ENCODE data around the gene EEA1.
"Not testable (repeated sequence)": the region's sequence is repeated elsewhere in the genome, so short reads cannot be mapped to it uniquely, and the experiment has no call there.

EEA1 gene

GRCh38 chr12:92794356-92794755 is 134.7 kb downstream of the EEA1 start:
- DNase-seq: not testable (repeated sequence)

DNA sequence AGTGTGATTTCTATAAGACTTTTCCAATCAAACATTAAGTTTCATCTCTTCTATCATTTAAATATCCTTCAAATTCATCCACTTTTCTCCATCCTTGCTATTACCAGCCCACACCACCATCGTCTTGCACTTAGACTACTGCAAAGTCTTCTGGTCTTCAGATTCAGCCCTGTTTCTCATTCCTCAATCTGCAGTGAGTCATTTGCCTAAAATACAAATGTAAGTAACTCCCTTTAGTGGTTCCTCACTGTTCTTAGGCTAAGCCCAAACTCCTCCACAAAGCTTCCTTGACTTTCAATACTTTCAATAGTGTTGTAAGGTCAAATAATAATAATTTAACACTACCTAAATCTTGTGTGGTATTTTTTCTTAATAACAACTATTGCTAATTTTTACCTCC is 143.1 kb downstream of the EEA1 start:
- DNase-seq: peak; percentile 38

DNA sequence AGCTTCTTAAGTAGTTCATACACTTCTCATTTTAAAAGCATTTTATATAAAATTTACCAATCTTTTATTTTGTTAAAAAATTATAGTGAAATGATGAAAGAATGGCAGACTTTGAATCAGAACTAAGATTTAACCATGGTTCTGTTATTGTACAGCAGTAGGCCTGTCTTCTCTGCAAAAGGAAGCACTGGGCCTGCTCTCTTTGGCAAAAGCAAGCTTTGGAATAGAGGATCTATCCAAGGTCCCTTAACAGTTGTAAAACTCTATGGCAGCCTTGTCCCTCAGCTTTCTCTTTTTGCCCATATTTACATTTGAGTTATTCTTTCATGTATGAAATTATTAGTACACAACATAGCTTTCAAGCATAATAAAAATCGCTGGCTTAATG is 143.5 kb downstream of the EEA1 start:
- no peak for DNase-seq

DNA sequence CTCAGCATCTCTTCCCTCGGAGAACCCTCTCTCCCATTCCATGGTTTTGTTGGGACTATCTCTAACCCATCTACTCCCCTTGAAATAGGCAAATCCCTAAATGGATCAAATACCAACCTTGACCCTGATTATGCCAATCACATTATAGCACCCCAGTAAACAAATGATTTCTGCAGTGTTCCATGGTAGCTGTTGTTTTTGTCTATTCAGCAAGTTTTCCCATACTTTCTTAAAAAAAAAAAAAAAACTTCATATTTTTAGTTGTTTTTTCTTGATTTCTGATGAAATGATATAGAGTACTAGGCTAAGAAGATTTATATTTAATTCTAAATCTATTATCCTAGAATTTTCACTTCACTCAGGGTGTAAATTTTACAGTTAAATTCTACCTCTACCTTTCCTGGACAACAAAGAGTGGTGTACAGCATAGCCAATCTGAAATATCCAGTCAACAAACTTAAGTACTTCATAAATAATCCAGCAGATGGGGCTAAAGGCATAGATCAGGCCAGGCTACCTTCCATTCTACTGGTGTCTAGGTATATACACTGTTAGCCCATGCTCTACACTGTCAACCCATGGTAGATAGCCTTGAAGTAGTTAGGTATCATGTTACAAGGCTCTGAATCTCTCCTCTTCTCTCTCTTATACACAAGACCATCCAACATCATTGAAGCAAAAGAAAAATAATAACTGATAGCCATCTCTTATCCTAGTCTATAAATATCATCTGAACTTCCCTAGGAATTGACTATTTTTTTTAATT is 144.1 kb downstream of the EEA1 start:
- peak; percentile 50 for DNase-seq

GRCh38 chr12:92784356-92784755 is 144.7 kb downstream of the EEA1 start:
- DNase-seq: no peak

DNA sequence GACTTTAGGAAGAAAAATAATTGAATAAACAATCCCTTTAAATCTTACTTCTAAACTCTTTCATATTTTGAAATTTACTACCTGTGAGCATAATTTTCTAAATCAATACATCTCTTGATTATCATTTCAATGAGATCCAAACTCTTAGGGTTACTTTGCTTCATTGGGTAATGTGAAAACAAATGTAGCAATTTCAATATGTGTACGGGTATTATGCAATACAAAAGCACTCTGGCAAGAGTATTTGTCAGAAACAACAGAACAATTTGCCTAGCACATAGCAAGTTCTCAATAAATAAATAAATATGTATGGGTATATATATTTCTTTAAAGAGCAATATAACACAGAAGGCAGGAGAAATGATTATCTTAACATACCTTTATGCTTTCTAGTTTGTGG is 149.2 kb downstream of the EEA1 start:
- no peak for DNase-seq

DNA sequence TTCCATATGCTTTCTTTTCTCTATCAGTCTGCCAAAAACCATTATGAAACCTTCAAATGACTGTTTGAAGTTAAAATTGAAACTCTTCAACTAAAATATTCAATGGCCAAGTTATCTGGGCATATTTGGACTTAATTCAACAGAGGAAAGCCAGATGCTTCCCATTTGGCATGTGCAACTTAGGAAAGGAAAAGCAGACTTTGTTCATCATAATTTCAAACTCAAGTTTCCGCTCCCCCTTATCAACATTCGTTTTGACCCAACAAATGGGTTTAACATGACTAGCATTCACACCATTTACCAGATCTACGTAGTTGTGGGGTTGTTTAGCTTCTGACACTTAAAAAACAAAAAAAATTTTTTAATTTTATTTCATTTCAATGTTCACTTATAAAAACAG is 150.6 kb downstream of the EEA1 start:
- DNase-seq: no peak

DNA sequence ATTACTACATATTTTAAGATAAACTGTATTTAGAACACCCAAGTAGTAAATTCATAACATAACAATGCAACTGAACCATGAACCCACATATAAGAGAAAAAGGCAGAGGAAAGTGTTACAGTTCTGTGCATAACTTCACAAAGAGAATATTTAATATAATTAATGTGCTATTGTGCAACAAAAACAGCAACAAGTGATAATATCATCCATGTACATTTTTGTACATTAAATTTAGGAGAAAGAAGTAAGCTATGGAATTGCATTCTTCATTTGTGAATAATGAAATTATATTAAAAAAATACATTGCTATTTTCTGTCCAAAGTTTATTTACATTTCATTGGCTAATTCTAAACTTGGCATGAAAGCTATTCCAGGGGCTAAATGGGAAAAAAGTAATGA is 153.7 kb downstream of the EEA1 start:
- no peak for DNase-seq

- DNase-seq: peak; percentile 36
Observed at GRCh38 chr12:92771001-92771400, 158.1 kb downstream of the EEA1 start.

DNA sequence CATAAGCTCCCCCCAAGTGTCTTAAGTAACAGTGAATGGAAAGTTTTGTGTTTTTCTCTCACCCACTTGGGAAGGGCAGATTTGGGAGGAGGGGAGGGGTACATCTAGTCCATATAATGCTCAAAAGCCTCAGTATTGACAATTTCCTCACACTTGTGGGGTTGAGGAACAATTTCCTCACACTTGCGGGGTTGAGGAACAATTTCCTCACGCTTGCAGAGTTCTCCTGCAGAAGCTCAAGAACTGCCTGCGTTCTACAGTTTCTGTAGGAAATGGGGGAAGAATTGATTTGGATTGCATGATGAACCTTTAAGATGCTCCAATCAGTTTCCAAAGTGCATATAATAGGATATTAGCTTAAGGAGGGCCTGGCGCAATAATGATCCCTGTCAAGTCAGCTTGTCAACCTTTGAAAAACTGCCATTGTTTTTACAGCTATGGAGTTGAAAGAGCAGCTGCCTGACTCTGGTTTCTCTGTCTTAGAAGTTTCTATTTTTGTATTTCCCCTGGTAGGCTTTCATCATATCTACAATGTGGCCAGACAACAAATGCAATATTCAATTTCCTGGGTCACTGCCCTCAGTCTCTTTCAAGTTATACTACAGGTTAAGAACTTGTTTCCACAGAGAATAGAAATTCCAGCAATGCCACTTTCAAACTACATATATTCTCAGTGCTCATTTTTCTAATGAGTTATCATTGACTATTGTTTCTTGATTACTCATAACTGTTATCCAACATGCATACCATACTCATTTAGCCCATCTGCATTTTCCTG is 159.8 kb downstream of the EEA1 start:
- peak; percentile 19 for DNase-seq

DNA sequence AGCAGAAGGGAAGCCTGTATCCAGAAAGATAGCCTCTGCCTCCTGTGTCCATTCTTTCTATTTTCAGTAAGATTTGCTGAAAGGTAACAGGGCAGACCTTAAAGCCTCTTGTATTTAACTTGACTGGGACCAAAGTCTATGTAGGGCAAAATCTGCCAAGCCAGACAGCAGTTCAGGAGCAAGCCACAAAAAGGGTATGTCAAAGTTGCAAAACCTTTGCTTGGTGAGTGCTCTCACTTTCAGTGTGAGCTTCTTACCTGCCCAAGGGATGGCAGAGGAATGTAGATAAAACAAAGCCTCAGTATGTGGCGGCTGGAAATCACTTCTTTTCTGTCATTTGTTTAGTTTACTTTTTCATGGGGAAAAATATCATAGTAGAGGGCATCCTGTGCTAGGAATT is 163.2 kb downstream of the EEA1 start:
- no peak for DNase-seq

- no peak for DNase-seq
Observed at GRCh38 chr12:92764831-92765230, 164.3 kb downstream of the EEA1 start.

DNA sequence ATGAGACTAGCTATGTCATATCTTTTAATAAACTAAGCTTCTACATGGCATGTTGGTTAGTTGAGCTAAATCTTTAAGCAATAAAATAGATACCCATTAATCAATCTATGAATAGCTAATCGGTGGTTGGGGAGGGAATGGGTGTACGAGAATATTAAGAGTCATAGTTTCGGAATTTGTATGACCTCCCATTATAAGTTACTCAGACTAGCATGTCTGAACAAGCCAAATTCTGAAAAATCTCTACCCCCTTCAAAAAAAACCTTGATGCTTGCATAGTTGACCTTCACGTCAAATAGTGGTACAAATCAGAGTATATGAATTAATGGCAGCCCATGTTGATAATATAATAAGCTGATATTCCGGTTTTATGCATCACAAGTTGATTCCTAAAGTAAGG is 166.3 kb downstream of the EEA1 start:
- DNase-seq: no peak

DNA sequence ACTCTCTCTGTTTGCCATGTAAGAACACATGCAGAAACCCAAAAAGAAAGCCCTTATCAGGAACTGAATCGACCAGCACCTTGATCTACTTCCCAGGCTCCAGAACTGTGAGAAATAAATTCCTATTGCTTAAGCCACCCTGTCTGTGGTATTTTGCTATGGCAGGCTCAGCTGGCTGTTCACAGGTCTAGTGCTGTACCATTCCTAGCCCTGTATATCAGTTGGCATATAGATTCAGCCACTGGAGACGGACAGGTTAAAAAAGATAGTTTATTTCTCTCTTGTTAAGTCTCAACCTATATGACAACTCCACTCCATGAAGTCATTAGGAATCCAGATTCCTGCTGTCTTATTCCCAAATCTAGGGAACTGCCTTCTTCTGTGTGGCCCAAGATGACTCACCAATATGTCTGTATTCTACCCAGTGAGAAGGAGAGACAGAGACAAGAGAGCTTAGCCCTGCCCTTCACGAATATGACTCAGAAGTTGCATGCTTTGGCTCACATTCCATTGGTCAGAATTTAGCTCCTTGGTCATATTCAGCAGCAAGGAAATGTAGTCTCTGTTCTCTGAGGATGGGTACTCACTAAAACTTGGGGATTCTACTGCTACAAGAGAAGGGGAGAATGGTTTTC is 169.3 kb downstream of the EEA1 start:
- DNase-seq: peak; percentile 23

- no peak for DNase-seq
Observed at GRCh38 chr12:92757597-92758121, 171.4 kb downstream of the EEA1 start.

DNA sequence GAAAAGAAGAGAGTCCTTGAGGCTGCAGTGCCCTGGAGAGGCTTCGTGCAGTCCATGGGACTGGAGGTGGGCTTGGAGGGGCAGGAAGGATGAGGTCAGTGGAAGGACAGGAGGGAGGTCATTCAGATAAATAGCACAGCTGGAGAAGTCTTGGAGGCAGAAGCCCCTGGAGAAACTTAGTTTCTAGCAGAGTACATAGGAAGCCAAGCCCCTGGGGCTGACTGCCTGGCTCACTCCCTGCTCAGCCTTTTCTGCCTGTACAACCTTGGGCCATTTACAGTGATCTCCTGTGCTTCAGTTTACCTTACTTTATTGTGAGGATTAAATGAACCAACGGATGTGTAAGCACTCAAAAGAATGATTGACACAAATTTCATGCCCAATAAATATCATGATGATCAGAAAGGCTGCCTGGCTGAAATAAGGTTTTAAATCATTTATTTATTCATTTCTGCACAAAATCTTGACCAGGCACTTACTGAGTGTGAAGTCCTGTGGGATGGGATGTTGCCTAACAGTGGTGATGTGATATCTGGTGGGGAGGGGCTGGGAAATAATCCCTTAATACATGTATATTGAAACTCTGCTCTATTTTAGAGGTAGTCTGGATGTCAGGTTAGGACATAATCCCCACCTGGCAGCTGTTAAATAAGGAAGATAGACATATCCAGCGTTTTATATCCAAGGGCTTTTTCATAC is 172.0 kb downstream of the EEA1 start:
- no peak for DNase-seq

GRCh38 chr12:92753976-92754885 is 174.9 kb downstream of the EEA1 start:
- no peak for DNase-seq

- not testable (repeated sequence) for DNase-seq
Observed at GRCh38 chr12:92749691-92750090, 179.4 kb downstream of the EEA1 start.

DNA sequence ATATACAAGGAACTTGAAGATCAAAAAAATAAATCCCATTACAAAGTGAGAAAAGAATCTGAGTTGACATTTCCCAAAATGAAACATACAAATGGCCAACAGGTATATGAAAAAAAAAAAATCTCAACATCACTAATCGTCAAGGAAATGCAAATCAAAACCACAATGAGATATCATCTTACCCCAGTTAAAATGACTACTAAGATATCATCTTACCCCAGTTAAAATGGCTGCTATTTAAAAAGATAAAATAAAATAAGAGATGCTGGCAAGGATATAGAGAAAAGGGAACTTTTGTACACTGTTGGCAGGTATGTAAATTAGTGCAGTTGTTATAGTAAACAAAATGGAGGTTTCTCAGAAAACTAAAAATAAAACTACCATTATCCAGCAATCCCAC is 181.9 kb downstream of the EEA1 start:
- DNase-seq: no peak

GRCh38 chr12:92745856-92746550 is 183.1 kb downstream of the EEA1 start:
- peak; percentile 46 for DNase-seq

DNA sequence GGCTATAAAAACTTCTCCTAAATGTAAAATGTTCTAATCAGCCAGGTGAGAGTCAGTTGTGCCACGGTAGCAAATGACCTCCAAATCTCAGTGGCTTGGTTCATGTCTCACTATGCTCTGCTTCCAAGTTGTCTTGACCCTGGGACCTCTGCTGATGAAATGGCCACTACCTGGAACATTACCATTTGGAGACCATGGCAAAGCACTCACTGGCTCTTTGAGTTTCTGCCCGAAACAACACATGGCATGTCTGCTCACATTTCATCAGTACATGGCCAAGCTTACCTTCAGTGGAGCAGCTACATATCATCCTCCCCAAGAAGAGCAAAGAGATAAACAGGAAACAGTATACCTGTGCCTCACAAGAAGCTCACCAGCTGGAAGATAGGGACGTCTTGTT is 186.1 kb downstream of the EEA1 start:
- DNase-seq: no peak
